OCI-LY1 (cell line): ENCODE measurements around the gene TJP3.

Experiments
- CTCF ChIP-seq: fragments of 200-600 bp; sonication (generic), shearing (Covaris generic); IDR thresholded peaks from 2 replicates; pipeline ENCODE4 v1.5.1; 2017; ENCODE audit warnings: mild to moderate bottlenecking, antibody characterized with exemption, low read length, moderate library complexity, mixed read lengths
- EZH2 ChIP-seq: fragments of 200-600 bp; sonication (generic), shearing (Covaris generic); IDR thresholded peaks from 2 replicates; pipeline ENCODE4 v1.8.0; 2017; ENCODE audit warnings: borderline replicate concordance, mixed run types, mild to moderate bottlenecking, antibody characterized with exemption, low read length, moderate library complexity, mixed read lengths

GRCh38 chr19:3768748-3769099 is 60.5 kb downstream of the TJP3 start:
- TF ChIP-seq CTCF (no peak), EZH2 (no peak)
